NT2/D1 (cell line): ENCODE results near the gene PKIG.

Experiments used
- DNase-seq: peaks from one replicate; pipeline ENCODE4 v3.0.0-alpha.2; 2011; ENCODE audit warnings: low read depth, low spot score
- H3K27me3 ChIP-seq: 2 replicates; pipeline ENCODE4 v1.6.0; 2011; ENCODE audit warnings: mild to moderate bottlenecking; ENCODE audit not compliant: insufficient read length, insufficient read depth
- H3K36me3 ChIP-seq: 2 replicates; pipeline ENCODE4 v1.6.1; 2011; ENCODE audit warnings: mild to moderate bottlenecking, low read length, mixed read lengths; ENCODE audit not compliant: insufficient read depth, insufficient read length
- H3K4me1 ChIP-seq: 2 replicates; pipeline ENCODE4 v1.5.1; 2011; ENCODE audit not compliant: insufficient read depth, insufficient read length
- H3K4me3 ChIP-seq: 2 replicates; pipeline ENCODE4 v1.5.1; 2011; ENCODE audit warnings: low read depth; ENCODE audit not compliant: insufficient read length
- H3K9ac ChIP-seq: 2 replicates; pipeline ENCODE4 v1.6.0; 2011; ENCODE audit warnings: low read depth; ENCODE audit not compliant: insufficient read length
- H3K9me3 ChIP-seq: 2 replicates; pipeline ENCODE4 v1.5.1; 2011; ENCODE audit warnings: mild to moderate bottlenecking, low read length; ENCODE audit not compliant: insufficient read depth
- SUZ12 ChIP-seq: IDR thresholded peaks from 2 replicates; pipeline ENCODE4 v1.6.1; 2011; ENCODE audit not compliant: insufficient read length, insufficient read depth; ENCODE audit errors: extremely low read depth
- YY1 ChIP-seq: IDR thresholded peaks from 2 replicates; pipeline ENCODE4 v1.6.1; 2011; ENCODE audit not compliant: insufficient read length, insufficient read depth
- ZNF274 ChIP-seq: IDR thresholded peaks from 2 replicates; pipeline ENCODE4 v1.6.1; 2011; ENCODE audit warnings: mild to moderate bottlenecking, low read depth, low read length

The PKIG gene

GRCh38 chr20:44590980-44591778 is 8.8 kb downstream of the PKIG start:
- H3K4me1 ChIP-seq: peaks cover 3% of the 10 kb centered on the region
- no peak overlapping the region for H3K4me3 ChIP-seq
- H3K27me3 ChIP-seq: no peaks in the 10 kb centered on the region
- DNase-seq: no peak
- no peak overlapping the region for H3K9ac ChIP-seq
- H3K36me3 ChIP-seq: peaks cover 8% of the 10 kb centered on the region
- TF ChIP-seq SUZ12 (no peak), YY1 (no peak), ZNF274 (no peak)
- H3K9me3 ChIP-seq: no peaks in the 10 kb centered on the region

GRCh38 chr20:44592366-44592765 is 10.0 kb downstream of the PKIG start:
- Histone ChIP-seq H3K27me3 (no peaks in the 10 kb centered on the region), H3K9ac (no peak overlapping the region), H3K9me3 (no peaks in the 10 kb centered on the region), H3K4me1 (peaks cover 6% of the 10 kb centered on the region), H3K4me3 (no peak overlapping the region), H3K36me3 (peaks cover 8% of the 10 kb centered on the region)
- DNase-seq: no peak
- TF ChIP-seq YY1: no peak
- TF ChIP-seq SUZ12: no peak
- TF ChIP-seq ZNF274: no peak

- no peaks in the 10 kb centered on the region for H3K9me3 ChIP-seq
- TF ChIP-seq ZNF274 (no peak), YY1 (no peak), SUZ12 (no peak)
- DNase-seq: no peak
- no peak overlapping the region for H3K9ac ChIP-seq
- peaks cover 8% of the 10 kb centered on the region for H3K36me3 ChIP-seq
- H3K4me3 ChIP-seq: no peak overlapping the region
- H3K4me1 ChIP-seq: peaks cover 10% of the 10 kb centered on the region
- no peaks in the 10 kb centered on the region for H3K27me3 ChIP-seq
These were observed 11.4 kb downstream of the PKIG start for GRCh38 chr20:44593751-44594150.

GRCh38 chr20:44594730-44595129 is 12.4 kb downstream of the PKIG start:
- Histone ChIP-seq H3K4me3 (no peak overlapping the region), H3K9me3 (no peaks in the 10 kb centered on the region), H3K27me3 (no peaks in the 10 kb centered on the region), H3K36me3 (peaks cover 8% of the 10 kb centered on the region), H3K9ac (no peak overlapping the region), H3K4me1 (peaks cover 10% of the 10 kb centered on the region)
- DNase-seq: no peak
- TF ChIP-seq YY1 (no peak), ZNF274 (no peak), SUZ12 (no peak)

GRCh38 chr20:44596010-44596409 is 13.6 kb downstream of the PKIG start:
- no peaks in the 10 kb centered on the region for H3K27me3 ChIP-seq
- no peak overlapping the region for H3K9ac ChIP-seq
- H3K9me3 ChIP-seq: no peaks in the 10 kb centered on the region
- no peaks in the 10 kb centered on the region for H3K36me3 ChIP-seq
- TF ChIP-seq YY1 (no peak), SUZ12 (no peak), ZNF274 (no peak)
- no peak for DNase-seq
- H3K4me1 ChIP-seq: peaks cover 11% of the 10 kb centered on the region
- no peak overlapping the region for H3K4me3 ChIP-seq

GRCh38 chr20:44596876-44597275 is 14.5 kb downstream of the PKIG start:
- TF ChIP-seq YY1: no peak
- TF ChIP-seq SUZ12: no peak
- no peak for TF ChIP-seq ZNF274
- H3K9me3 ChIP-seq: no peaks in the 10 kb centered on the region
- H3K9ac ChIP-seq: no peak overlapping the region
- DNase-seq: no peak
- H3K4me1 ChIP-seq: peaks cover 17% of the 10 kb centered on the region
- H3K36me3 ChIP-seq: no peaks in the 10 kb centered on the region
- no peak overlapping the region for H3K4me3 ChIP-seq
- H3K27me3 ChIP-seq: no peaks in the 10 kb centered on the region

- no peaks in the 10 kb centered on the region for H3K36me3 ChIP-seq
- H3K9me3 ChIP-seq: no peaks in the 10 kb centered on the region
- no peak overlapping the region for H3K9ac ChIP-seq
These were observed 15.1 kb downstream of the PKIG start for GRCh38 chr20:44597516-44597915.

More at GRCh38 chr20:44597516-44597915, 15.1 kb downstream of the PKIG start:
- H3K4me1 ChIP-seq: peaks cover 19% of the 10 kb centered on the region
- no peaks in the 10 kb centered on the region for H3K27me3 ChIP-seq
- no peak for DNase-seq
- H3K4me3 ChIP-seq: no peak overlapping the region
- no peak for TF ChIP-seq YY1
- no peak for TF ChIP-seq ZNF274
- no peak for TF ChIP-seq SUZ12
